Karpas-422 (cell line): ENCODE results near the gene FMNL2. TPM values are rescaled to one million over a fixed set of nuclear protein-coding genes. Genes with fewer than 3 reads are reported as not detected.

Experiments
- DNase-seq: peaks from one replicate; pipeline ENCODE4 v3.0.0-alpha.2; 2015
- H2AFZ ChIP-seq: fragments of 200-600 bp; sonication (generic); 2 replicates; pipeline ENCODE4 v1.6.1; 2014; ENCODE audit warnings: antibody characterized with exemption, low read length, mixed read lengths
- H3K27ac ChIP-seq: fragments of 200-600 bp; sonication (generic); 2 replicates; pipeline ENCODE4 v1.5.1; 2014; ENCODE audit warnings: mild to moderate bottlenecking, low read length, moderate library complexity
- H3K27me3 ChIP-seq: fragments of 200-600 bp; sonication (generic); 2 replicates; pipeline ENCODE4 v1.6.1; 2014; ENCODE audit warnings: low read length, mixed read lengths
- H3K36me3 ChIP-seq: fragments of 200-600 bp; sonication (generic); 2 replicates; pipeline ENCODE4 v1.6.1; 2014; ENCODE audit warnings: low read length, mixed read lengths; ENCODE audit not compliant: insufficient read depth
- H3K4me1 ChIP-seq: fragments of 200-600 bp; sonication (generic); 2 replicates; pipeline ENCODE4 v1.6.1; 2014; ENCODE audit warnings: mild to moderate bottlenecking, low read length, mixed read lengths
- H3K4me2 ChIP-seq: fragments of 200-600 bp; sonication (generic); 2 replicates; pipeline ENCODE4 v1.6.1; 2014; ENCODE audit warnings: low read length, low read depth, mild to moderate bottlenecking; ENCODE audit not compliant: poor library complexity, severe bottlenecking
- H3K4me3 ChIP-seq: fragments of 200-600 bp; sonication (generic); 2 replicates; pipeline ENCODE4 v1.5.1; 2014; ENCODE audit warnings: mild to moderate bottlenecking, antibody characterized with exemption, low read length, mixed read lengths
- H3K79me2 ChIP-seq: fragments of 200-600 bp; sonication (generic); 2 replicates; pipeline ENCODE4 v1.6.1; 2014; ENCODE audit warnings: mild to moderate bottlenecking, low read length, mixed read lengths
- H3K9ac ChIP-seq: fragments of 200-600 bp; sonication (generic); 2 replicates; pipeline ENCODE4 v1.6.0; 2014; ENCODE audit warnings: low read length
- H3K9me2 ChIP-seq: fragments of 200-600 bp; sonication (generic), shearing (Covaris generic); replicated peaks from 2 replicates; pipeline ENCODE4 v1.6.0; 2014; ENCODE audit warnings: mild to moderate bottlenecking, low read length, moderate library complexity; ENCODE audit not compliant: insufficient read depth
- H3K9me3 ChIP-seq: fragments of 300-700, 200-600 bp; sonication (generic); 2 replicates; pipeline ENCODE4 v1.6.1; 2014; ENCODE audit warnings: low read length, mixed read lengths
- H4K20me1 ChIP-seq: fragments of 200-600 bp; sonication (generic); 2 replicates; pipeline ENCODE4 v1.6.1; 2014; ENCODE audit warnings: mild to moderate bottlenecking, antibody characterized with exemption, low read length, low read depth; ENCODE audit not compliant: insufficient read depth
- total RNA-seq: library from RNA; depleted of rRNA; stranded (reverse); fragments of >200 nt; shearing (Covaris generic); gene quantifications from 2 replicates; pipeline ENCODE4 v1.2.3, GENCODE V29; 2014; ENCODE audit warnings: low replicate concordance

FMNL2 gene
- total RNA-seq, 1 experiment from 2014 or later = 3.2 TPM

DNA sequence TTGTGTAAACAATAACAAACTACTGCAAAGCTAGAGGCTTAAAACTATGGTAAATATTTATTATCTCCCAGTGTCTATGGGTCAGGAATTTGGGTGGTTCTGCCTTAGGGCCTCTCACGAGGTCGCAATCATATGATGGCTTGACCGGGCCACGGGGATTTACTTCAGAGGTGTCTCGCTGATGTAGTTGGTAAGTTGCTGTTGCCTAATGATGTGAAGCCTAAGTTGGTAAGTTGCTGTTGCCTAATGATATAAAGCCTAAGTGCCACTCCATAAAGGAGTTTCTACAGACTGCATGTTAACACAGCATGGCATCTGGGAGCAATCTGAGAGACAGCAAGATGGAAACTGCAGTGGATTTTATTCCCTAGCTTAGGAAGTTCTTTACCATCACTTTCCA lies 35.8 kb downstream of the FMNL2 start:
- DNase-seq = no peak
- no peaks in the 10 kb centered on the region for H3K79me2 ChIP-seq
- no peak overlapping the region for H3K4me2 ChIP-seq
- no peak overlapping the region for H3K9ac ChIP-seq
- no peaks in the 10 kb centered on the region for H3K36me3 ChIP-seq
- no peaks in the 10 kb centered on the region for H4K20me1 ChIP-seq
- H3K4me3 ChIP-seq = no peak overlapping the region
- no peaks in the 10 kb centered on the region for H3K27me3 ChIP-seq
- H3K27ac ChIP-seq = no peak overlapping the region
- no peaks in the 10 kb centered on the region for H3K9me2 ChIP-seq
- no peaks in the 10 kb centered on the region for H3K9me3 ChIP-seq
- H3K4me1 ChIP-seq = no peaks in the 10 kb centered on the region
- no peak overlapping the region for H2AFZ ChIP-seq

DNA sequence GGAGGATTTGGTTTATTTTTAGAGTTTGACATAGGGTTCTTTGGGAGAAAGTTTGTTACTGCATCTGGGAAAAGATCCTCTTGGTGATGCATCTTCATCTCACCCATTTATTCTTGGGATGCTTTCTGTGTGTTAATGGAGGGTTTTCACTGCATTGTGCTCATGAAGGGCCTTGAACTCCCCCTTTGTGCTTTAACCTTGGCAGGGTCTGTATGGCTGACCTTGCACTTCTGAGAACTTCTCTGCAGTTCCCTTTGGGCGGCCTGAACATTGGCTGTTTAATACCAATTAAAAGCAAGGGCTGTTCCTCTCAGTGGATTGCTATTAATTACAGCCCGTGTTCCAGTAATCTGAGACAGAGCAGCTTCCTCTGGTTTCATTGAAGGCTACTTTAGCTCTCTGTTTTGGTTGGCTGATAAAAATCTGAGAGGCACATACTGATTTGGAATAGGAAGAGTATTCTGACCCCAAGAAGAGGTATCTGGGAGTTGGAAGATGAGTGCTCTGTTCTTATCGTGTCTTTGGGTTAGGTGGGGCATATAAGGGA lies 37.5 kb downstream of the FMNL2 start:
- H3K27me3 ChIP-seq = no peaks in the 10 kb centered on the region
- no peaks in the 10 kb centered on the region for H3K9me3 ChIP-seq
- no peak overlapping the region for H2AFZ ChIP-seq
- no peaks in the 10 kb centered on the region for H3K9me2 ChIP-seq
- no peak overlapping the region for H3K27ac ChIP-seq
- no peaks in the 10 kb centered on the region for H4K20me1 ChIP-seq
- H3K36me3 ChIP-seq = no peaks in the 10 kb centered on the region
- H3K4me1 ChIP-seq = no peaks in the 10 kb centered on the region
- H3K4me3 ChIP-seq = no peak overlapping the region
- H3K9ac ChIP-seq = no peak overlapping the region
- DNase-seq = no peak
- no peak overlapping the region for H3K4me2 ChIP-seq
- no peaks in the 10 kb centered on the region for H3K79me2 ChIP-seq

DNA sequence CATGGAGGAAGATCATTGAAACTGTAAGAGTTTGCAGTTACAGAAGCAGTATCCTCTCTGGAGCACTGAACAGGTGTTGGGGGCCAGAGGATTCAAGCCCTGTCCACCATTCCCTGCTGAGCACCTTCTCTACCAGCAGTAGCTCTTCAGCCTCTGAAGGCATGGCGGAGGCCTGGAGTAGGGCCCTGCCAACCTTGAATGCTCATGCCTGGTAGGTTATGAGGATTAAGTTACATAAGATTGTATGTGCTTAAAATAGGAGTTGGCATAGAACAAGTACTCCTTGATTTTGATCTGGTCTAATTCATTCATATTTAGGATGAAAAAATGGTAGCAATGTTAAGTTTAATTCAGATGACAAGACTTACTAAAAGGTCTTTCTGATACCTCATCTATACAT lies 40.2 kb downstream of the FMNL2 start:
- no peaks in the 10 kb centered on the region for H3K36me3 ChIP-seq
- no peak overlapping the region for H3K4me2 ChIP-seq
- DNase-seq = no peak
- H3K27ac ChIP-seq = no peak overlapping the region
- H3K4me1 ChIP-seq = no peaks in the 10 kb centered on the region
- no peaks in the 10 kb centered on the region for H3K27me3 ChIP-seq
- H4K20me1 ChIP-seq = no peaks in the 10 kb centered on the region
- H3K9ac ChIP-seq = no peak overlapping the region
- H3K4me3 ChIP-seq = no peak overlapping the region
- no peak overlapping the region for H2AFZ ChIP-seq
- H3K9me2 ChIP-seq = no peaks in the 10 kb centered on the region
- no peaks in the 10 kb centered on the region for H3K79me2 ChIP-seq
- no peaks in the 10 kb centered on the region for H3K9me3 ChIP-seq

DNA sequence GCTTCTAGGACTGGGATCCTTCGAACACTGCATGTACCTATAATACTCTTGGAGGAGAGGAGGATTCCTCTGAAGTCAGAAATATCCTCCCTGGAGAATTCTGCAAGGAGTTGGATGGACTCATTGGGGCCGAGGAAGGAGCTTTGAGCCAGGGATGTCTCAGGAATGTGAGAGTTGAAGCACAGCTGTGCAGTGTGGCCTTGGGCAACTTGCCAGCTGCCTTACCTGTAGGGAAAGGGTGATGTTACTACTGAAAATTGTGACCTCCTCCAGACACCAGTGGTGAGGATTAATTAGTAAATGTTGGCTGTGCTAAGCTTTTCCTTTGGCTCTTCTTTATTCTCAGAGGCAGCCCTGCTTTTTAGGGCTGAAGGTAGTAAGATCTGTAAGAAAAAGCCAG lies 41.4 kb downstream of the FMNL2 start:
- Histone ChIP-seq H3K27ac (no peak overlapping the region), H3K9ac (no peak overlapping the region), H3K4me2 (no peak overlapping the region), H4K20me1 (no peaks in the 10 kb centered on the region), H2AFZ (no peak overlapping the region), H3K4me3 (no peak overlapping the region), H3K9me2 (no peaks in the 10 kb centered on the region), H3K27me3 (no peaks in the 10 kb centered on the region), H3K36me3 (no peaks in the 10 kb centered on the region), H3K9me3 (no peaks in the 10 kb centered on the region), H3K4me1 (no peaks in the 10 kb centered on the region), H3K79me2 (no peaks in the 10 kb centered on the region)
- no peak for DNase-seq

DNA sequence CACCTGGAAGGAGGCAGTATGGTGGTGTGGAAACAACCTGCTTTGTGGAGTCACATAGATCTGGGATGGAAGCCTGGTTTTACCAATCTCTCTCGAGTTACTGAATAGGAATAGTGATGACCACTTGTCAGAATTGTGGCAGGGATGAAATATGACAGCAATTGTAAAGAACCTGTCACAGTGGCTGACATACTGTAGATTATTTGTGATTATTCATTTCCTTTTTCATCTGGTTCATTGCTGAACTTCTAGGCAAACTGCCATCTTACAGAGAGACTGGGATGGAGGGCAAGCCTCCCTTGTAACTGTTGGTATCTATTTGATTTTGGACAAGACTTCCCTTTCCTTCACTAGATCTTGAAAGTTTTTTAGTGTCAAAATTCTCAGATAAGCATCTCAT lies 42.0 kb downstream of the FMNL2 start:
- no peaks in the 10 kb centered on the region for H4K20me1 ChIP-seq

DNA sequence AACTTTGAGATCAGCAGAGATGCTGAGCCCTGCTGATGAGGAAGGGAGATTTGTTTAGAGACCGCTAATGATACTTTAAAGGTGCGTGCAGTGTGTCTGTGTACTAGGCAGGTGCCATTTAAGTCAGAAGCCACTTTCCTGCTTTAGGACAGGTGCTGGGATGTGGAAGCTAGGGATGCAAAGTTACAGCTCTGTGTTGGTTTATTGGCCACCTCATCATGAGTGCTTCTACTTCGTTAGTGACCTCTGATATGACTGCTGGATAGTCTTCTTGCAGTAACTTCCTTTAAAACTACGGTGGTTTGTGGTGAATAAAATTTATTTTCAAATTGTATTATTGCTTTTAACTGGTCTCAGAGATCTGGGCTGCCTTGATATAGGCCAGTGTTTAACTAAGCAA lies 44.1 kb downstream of the FMNL2 start:
- H3K9ac ChIP-seq = no peak overlapping the region
- H3K9me2 ChIP-seq = no peaks in the 10 kb centered on the region
- H3K36me3 ChIP-seq = no peaks in the 10 kb centered on the region
- H3K4me3 ChIP-seq = no peak overlapping the region
- no peaks in the 10 kb centered on the region for H3K79me2 ChIP-seq
- H3K4me2 ChIP-seq = no peak overlapping the region
- H3K27me3 ChIP-seq = no peaks in the 10 kb centered on the region
- no peaks in the 10 kb centered on the region for H3K9me3 ChIP-seq
- H3K27ac ChIP-seq = no peak overlapping the region
- no peak for DNase-seq
- H2AFZ ChIP-seq = no peak overlapping the region
- no peaks in the 10 kb centered on the region for H4K20me1 ChIP-seq
- H3K4me1 ChIP-seq = no peaks in the 10 kb centered on the region

More for the DNA sequence above, 42.0 kb downstream of the FMNL2 start:
- Histone ChIP-seq H3K4me2 (no peak overlapping the region), H3K27ac (no peak overlapping the region), H2AFZ (no peak overlapping the region), H3K4me3 (no peak overlapping the region), H3K36me3 (no peaks in the 10 kb centered on the region), H3K9me2 (no peaks in the 10 kb centered on the region), H3K27me3 (no peaks in the 10 kb centered on the region), H3K4me1 (no peaks in the 10 kb centered on the region), H3K9ac (no peak overlapping the region), H3K9me3 (no peaks in the 10 kb centered on the region), H3K79me2 (no peaks in the 10 kb centered on the region)
- DNase-seq = no peak

DNA sequence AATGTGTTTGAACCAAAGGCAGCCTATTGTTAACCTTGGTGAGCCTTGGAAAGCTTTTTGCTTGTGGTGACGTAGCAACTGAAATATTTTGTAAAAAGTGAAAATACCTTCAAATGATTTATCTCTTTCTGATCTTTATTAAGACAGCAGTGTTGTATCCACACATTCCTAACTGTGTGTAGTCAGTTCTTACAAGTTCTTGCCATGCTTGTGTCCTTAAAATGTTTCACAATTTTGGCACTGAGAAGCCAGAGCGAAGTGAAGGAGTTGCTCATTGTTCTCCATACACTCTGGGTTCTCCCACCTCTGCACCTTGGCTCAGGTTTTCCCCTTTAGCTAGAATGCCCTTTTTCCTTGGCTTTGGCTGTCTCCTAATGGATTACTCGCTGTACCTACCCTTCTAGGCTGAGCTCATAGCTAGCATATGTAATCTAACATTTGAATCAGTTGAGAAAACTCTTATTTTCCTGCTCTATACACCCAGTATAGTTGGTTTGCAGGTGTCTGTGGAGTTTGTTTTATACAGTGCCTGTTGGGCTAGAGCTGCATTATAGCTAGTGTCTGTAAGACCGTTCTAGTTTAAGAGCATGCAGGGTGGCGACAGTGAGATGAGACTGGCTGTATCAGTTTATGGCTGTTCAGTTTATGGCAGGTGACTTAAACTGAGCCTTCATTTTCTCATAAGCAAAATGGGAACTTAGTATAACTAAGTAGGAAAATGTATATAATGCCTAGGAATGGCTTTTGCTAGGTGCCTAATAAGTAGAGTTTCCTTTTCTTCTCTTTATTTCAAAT lies 45.5 kb downstream of the FMNL2 start:
- Histone ChIP-seq H3K36me3 (no peaks in the 10 kb centered on the region), H3K4me3 (no peak overlapping the region), H3K9me3 (no peaks in the 10 kb centered on the region), H3K27ac (no peak overlapping the region), H3K27me3 (no peaks in the 10 kb centered on the region), H3K4me2 (no peak overlapping the region), H3K9ac (no peak overlapping the region), H3K9me2 (no peaks in the 10 kb centered on the region), H3K79me2 (no peaks in the 10 kb centered on the region), H2AFZ (no peak overlapping the region), H4K20me1 (no peaks in the 10 kb centered on the region), H3K4me1 (no peaks in the 10 kb centered on the region)
- no peak for DNase-seq

DNA sequence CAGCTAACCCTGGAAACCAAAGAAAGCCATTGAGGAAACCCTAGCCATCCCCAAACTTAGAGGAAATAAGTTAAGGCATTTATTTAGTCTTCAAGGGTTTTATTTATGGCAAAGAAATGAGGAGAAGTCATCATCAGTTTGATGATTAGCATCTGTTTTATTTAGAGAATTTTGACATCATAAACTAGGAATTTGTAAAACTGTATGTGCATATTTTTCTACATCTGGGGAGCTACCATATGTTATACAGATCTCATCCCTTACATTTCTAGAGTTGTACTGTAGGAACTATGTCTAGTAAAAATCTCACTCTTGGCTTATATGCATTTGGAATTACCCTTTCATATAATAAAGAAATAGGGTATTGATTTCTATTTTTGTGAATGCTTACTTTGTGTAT lies 48.7 kb downstream of the FMNL2 start:
- H2AFZ ChIP-seq = no peak overlapping the region
- no peaks in the 10 kb centered on the region for H3K9me2 ChIP-seq
- H3K4me3 ChIP-seq = no peak overlapping the region
- H4K20me1 ChIP-seq = no peaks in the 10 kb centered on the region
- no peaks in the 10 kb centered on the region for H3K79me2 ChIP-seq
- no peaks in the 10 kb centered on the region for H3K4me1 ChIP-seq
- no peaks in the 10 kb centered on the region for H3K27me3 ChIP-seq
- no peak overlapping the region for H3K4me2 ChIP-seq
- H3K9me3 ChIP-seq = no peaks in the 10 kb centered on the region
- no peaks in the 10 kb centered on the region for H3K36me3 ChIP-seq
- no peak overlapping the region for H3K27ac ChIP-seq
- DNase-seq = no peak
- H3K9ac ChIP-seq = no peak overlapping the region
